Amniotic epithelial cell (primary cell): Measurements from ENCODE around the gene LONP1.

Source experiments
- DNase-seq: peaks from one replicate; pipeline ENCODE4 v3.0.0-alpha.2; 2010; ENCODE audit warnings: low read depth

The LONP1 gene

GRCh38 chr19:5679289-5680083 is 40.5 kb downstream of the LONP1 start:
- no peak for DNase-seq

GRCh38 chr19:5678071-5678718 is 41.8 kb downstream of the LONP1 start:
- DNase-seq, result no peak

GRCh38 chr19:5677580-5677979 is 42.4 kb downstream of the LONP1 start:
- no peak for DNase-seq

GRCh38 chr19:5677136-5677535 is 42.8 kb downstream of the LONP1 start:
- DNase-seq, result no peak

GRCh38 chr19:5676772-5677105 is 43.2 kb downstream of the LONP1 start:
- no peak for DNase-seq

- no peak for DNase-seq
These were observed 43.7 kb downstream of the LONP1 start for GRCh38 chr19:5676105-5676771.

- no peak for DNase-seq
These were observed 45.2 kb downstream of the LONP1 start for GRCh38 chr19:5674714-5675113.

GRCh38 chr19:5673752-5674151 is 46.2 kb downstream of the LONP1 start:
- no peak for DNase-seq

GRCh38 chr19:5672708-5673459 is 47.1 kb downstream of the LONP1 start:
- DNase-seq, result no peak

- DNase-seq, result no peak
These were observed 48.3 kb downstream of the LONP1 start for GRCh38 chr19:5671600-5671999.

- no peak for DNase-seq
These were observed 50.7 kb downstream of the LONP1 start for GRCh38 chr19:5669212-5669611.

GRCh38 chr19:5667751-5668271 is 52.1 kb downstream of the LONP1 start:
- peak; percentile 18 for DNase-seq

- DNase-seq, result no peak
These were observed 52.9 kb downstream of the LONP1 start for GRCh38 chr19:5666921-5667610.

GRCh38 chr19:5665781-5666513 is 54.0 kb downstream of the LONP1 start:
- peak; percentile 61 for DNase-seq

- DNase-seq, result no peak
These were observed 55.4 kb downstream of the LONP1 start for GRCh38 chr19:5664515-5664914.

- no peak for DNase-seq
These were observed 56.0 kb downstream of the LONP1 start for GRCh38 chr19:5663904-5664303.

- no peak for DNase-seq
These were observed 58.5 kb downstream of the LONP1 start for GRCh38 chr19:5661483-5661882.

- no peak for DNase-seq
These were observed 64.5 kb downstream of the LONP1 start for GRCh38 chr19:5655412-5655811.

GRCh38 chr19:5654931-5655330 is 65.0 kb downstream of the LONP1 start:
- DNase-seq, result no peak

- DNase-seq, result no peak
These were observed 67.7 kb downstream of the LONP1 start for GRCh38 chr19:5652261-5652660.

GRCh38 chr19:5651361-5651760 is 68.6 kb downstream of the LONP1 start:
- no peak for DNase-seq
